Right lobe of liver (tissue), 6 donors: Measurements from ENCODE around the gene LRCH1. TPM values are rescaled to one million over a fixed set of nuclear protein-coding genes. Genes with fewer than 3 reads are reported as not detected.

Experiments used
- ATAC-seq, 4 donors: fragments of 200-7000 bp; cut with Tn5 transposase; one replicate each; pipeline ENCODE4 v1.9.1; 2020; ENCODE audit warnings: mild to moderate bottlenecking in 4 of 4, moderate library complexity in 4 of 4
- DNase-seq, 3 donors: peaks; one replicate each; pipeline ENCODE4 v3.0.0-alpha.2; 2020
- H3K27ac ChIP-seq, 3 donors: fragments of 200-600 bp; one replicate each; pipeline ENCODE4 v1.8.0; 2022
- H3K27me3 ChIP-seq, 2 donors: fragments of 200-600 bp; one replicate each; pipeline ENCODE4 v1.8.0; 2022
- H3K36me3 ChIP-seq, 4 donors: fragments of 200-600 bp; sonication (generic) in 1 of 4; one replicate each; pipeline versions ENCODE4 v1.5.1 to v1.8.0; 2017 to 2022; ENCODE audit warnings: control low read depth in 1 of 4
- H3K4me1 ChIP-seq, 4 donors: fragments of 200-600 bp; sonication (generic) in 1 of 4; one replicate each; pipeline versions ENCODE4 v1.5.1 to v1.8.0; 2017 to 2022; ENCODE audit warnings: control low read depth in 1 of 4
- H3K4me3 ChIP-seq, 3 donors: fragments of 200-600 bp; one replicate each; pipeline ENCODE4 v1.8.0; 2022
- H3K9me3 ChIP-seq, 4 donors: fragments of 200-600 bp; sonication (generic) in 1 of 4; one replicate each; pipeline versions ENCODE4 v1.5.1 to v1.8.0; 2017 to 2022; ENCODE audit warnings: control low read depth in 1 of 4
- POLR2A ChIP-seq: fragments of 450-650 bp; IDR thresholded peaks from one replicate; pipeline ENCODE4 v1.6.1; 2017; ENCODE audit warnings: antibody characterized with exemption, mild to moderate bottlenecking
- WGBS: methylation state at CpG from one replicate; pipeline ENCODE4 v1.1.6; 2018; ENCODE audit warnings: low coverage, low lambda C conversion rate; ENCODE audit not compliant: insufficient coverage; ENCODE audit errors: missing lambda C conversion rate; 5-methylcytosine and 5-hydroxymethylcytosine counted together
- intact Hi-C, 2 donors: fragments of 100-400 bp; cut with DNase I; formaldehyde crosslinking; loops; one replicate each; pipeline versions ENCODE4 v1.11.2 to v1.14.1; 2022
- total RNA-seq, 6 experiments: library from RNA; depleted of rRNA in 2 of 6; stranded (reverse); fragments of >200 nt in 2 of 6; fragmentation: NEBNext Ultra II Directional in 3 of 6; extraction: Animal tissue kit (Norgen Biotek cat#: 25700) in 3 of 6; gene quantifications; one replicate each; pipeline versions ENCODE4 v1.1.0 to v1.2.4, GENCODE V29; 2016 to 2023
- TF ChIP-seq, protein P1 (sequence below), 4 donors: fragments of 200-600 bp in 3 of 4; fragments of 450-650 bp in 1 of 4; IDR thresholded peaks; one replicate each; pipeline versions ENCODE4 v1.5.1 to v1.8.0; 2016 to 2022; ENCODE audit warnings: antibody characterized with exemption in 4 of 4, mild to moderate bottlenecking in 2 of 4
- donor health status: DM: no; HTN: yes; CAD: no.
- donor health status: DM: no; HTN: no; CAD: no.
- donor health status: DM: no; HTN: no; CAD: no.
- donor health status: DM: no; HTN: yes; CAD: no.
- donor health status: DM: no; HTN: yes; CAD: no.

Gene LRCH1
- total RNA-seq, 6 experiments from 2014 or later: 5.4 to 9.6 (median 7.7) TPM

DNA sequence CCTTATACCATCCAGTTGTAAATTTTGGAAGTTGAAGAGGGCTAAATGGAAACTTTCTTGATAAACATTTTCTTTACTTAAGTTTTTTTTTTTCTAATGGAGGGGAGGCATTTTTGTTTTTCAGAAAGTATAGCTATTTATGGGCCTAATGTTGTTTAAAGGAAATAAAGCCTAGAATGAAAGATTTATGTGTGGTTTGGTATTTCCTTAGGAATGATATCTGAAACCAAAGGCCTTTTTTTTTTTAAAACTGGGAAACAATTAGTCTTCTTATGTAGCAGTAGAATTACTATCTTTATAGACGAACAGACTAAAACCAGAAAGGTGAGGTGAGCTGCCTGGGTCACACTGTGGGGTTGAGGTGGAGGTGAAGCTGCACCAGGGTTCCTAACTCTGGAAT is 163.9 kb downstream of the LRCH1 start:
- H3K4me3 ChIP-seq: no peak overlapping the region
- ATAC-seq (peak in 2 of 4 donors; percentile 18 to 43), DNase-seq (no peak)
- intact Hi-C loops: loop anchor here in 1 of 2 donors (5.0 kb wide), 1 partner anchor 165 kb away; the partner anchor contains the start of gene LRCH1
- no peaks in the 10 kb centered on the region for H3K27me3 ChIP-seq
- TF ChIP-seq POLR2A: no peak
- TF ChIP-seq, protein P1, sequence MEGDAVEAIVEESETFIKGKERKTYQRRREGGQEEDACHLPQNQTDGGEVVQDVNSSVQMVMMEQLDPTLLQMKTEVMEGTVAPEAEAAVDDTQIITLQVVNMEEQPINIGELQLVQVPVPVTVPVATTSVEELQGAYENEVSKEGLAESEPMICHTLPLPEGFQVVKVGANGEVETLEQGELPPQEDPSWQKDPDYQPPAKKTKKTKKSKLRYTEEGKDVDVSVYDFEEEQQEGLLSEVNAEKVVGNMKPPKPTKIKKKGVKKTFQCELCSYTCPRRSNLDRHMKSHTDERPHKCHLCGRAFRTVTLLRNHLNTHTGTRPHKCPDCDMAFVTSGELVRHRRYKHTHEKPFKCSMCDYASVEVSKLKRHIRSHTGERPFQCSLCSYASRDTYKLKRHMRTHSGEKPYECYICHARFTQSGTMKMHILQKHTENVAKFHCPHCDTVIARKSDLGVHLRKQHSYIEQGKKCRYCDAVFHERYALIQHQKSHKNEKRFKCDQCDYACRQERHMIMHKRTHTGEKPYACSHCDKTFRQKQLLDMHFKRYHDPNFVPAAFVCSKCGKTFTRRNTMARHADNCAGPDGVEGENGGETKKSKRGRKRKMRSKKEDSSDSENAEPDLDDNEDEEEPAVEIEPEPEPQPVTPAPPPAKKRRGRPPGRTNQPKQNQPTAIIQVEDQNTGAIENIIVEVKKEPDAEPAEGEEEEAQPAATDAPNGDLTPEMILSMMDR (IDR thresholded peaks at IDR 0.05): no peak
- peaks cover 0 to 7% (median 0%) of the 10 kb centered on the region in 4 donors for H3K36me3 ChIP-seq
- no peaks in the 10 kb centered on the region for H3K9me3 ChIP-seq
- peaks cover 0 to 13% (median 0%) of the 10 kb centered on the region in 4 donors for H3K4me1 ChIP-seq
- 29% methylated on average over 1 of the region's 1 CpG for WGBS
- H3K27ac ChIP-seq: peak overlapping the region in 2 of 3 donors; percentile 8 to 45

DNA sequence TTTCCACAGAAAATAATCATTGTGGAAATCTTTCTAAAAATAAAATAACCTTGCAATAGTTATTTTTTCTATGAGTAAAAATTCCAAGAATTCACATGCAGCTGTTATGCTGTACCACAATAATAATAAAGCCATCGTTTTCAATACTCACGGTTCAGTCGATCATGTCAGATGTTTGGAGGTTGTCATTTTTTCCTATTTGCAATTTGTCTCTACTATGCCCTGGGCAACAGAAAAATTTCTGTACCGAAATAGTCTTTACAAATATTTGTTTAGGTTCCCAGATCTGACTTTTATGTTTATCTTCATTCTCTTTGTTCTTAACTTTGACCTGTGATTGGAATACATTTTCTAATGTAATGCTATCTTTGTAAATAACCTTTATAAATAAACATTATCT is 164.3 kb downstream of the LRCH1 start:
- no peak for DNase-seq
- Histone ChIP-seq H3K4me1 (peaks cover 0 to 13% (median 0%) of the 10 kb centered on the region in 4 donors), H3K36me3 (peaks cover 0 to 3% (median 0%) of the 10 kb centered on the region in 4 donors), H3K4me3 (no peak overlapping the region), H3K27me3 (no peaks in the 10 kb centered on the region), H3K9me3 (no peaks in the 10 kb centered on the region), H3K27ac (peak overlapping the region in 2 of 3 donors; percentile 8 to 45)
- WGBS: 22% methylated on average over 4 of the region's 4 CpGs
- peak; percentile 63 to 76 (median 71) for ATAC-seq
- intact Hi-C loops: loop anchor here in 1 of 2 donors (5.0 kb wide), 1 partner anchor 165 kb away; the partner anchor contains the start of gene LRCH1
- TF ChIP-seq POLR2A: no peak
- TF ChIP-seq, protein P1 (IDR thresholded peaks at IDR 0.05): no peak

DNA sequence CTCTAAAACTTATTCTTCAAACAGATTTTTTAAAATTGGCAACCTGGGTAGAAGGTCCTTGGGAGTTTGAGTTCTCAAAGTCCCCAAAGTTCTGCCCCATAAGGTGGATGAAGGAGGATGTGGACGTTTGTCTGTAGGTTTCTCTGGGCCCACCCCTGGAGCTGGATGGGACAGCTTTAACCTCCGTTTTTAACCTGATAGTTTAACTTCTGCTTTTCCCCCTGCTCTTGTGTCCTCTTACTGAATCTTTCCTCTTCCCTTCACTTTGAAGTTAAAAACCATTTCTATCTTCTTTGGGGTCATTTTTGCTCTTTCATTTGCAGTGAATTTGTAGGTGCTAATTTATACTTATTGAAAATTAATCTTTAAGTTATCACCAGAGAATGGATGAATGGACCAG is 164.9 kb downstream of the LRCH1 start:
- Histone ChIP-seq H3K9me3 (no peaks in the 10 kb centered on the region), H3K36me3 (no peaks in the 10 kb centered on the region), H3K4me1 (peaks cover 0 to 14% (median 0%) of the 10 kb centered on the region in 4 donors), H3K4me3 (no peak overlapping the region), H3K27ac (peak overlapping the region in 1 of 3 donors; percentile 45), H3K27me3 (no peaks in the 10 kb centered on the region)
- ATAC-seq: no peak
- no peak for TF ChIP-seq POLR2A
- TF ChIP-seq, protein P1 (IDR thresholded peaks at IDR 0.05): no peak
- DNase-seq: no peak
- 30% methylated on average over 2 of the region's 2 CpGs for WGBS
- intact Hi-C loops: loop anchor here in 1 of 2 donors (5.0 kb wide), 1 partner anchor 166 kb away; the partner anchor contains the start of gene LRCH1

DNA sequence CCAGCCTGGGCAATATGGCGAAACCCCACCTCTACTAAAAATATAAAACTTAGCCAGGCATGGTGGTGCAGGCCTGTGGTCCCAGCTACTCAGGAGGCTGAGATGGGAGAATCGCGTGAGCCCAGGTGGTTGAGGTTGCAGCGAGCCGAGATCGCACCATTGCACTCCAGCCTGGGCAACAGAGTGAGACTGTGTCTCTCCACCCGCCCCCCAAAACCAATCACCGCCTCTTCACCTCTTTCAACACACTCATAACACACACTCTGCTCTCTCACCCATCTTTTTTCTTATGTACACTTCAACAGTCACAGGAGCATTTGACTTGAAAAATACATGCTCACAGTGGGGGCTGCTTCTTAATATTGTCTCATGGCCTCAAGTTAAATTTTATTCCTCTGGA is 167.2 kb downstream of the LRCH1 start:
- TF ChIP-seq, protein P1 (IDR thresholded peaks at IDR 0.05): no peak
- no peak for TF ChIP-seq POLR2A
- Histone ChIP-seq H3K4me1 (peaks cover 0 to 17% (median 0%) of the 10 kb centered on the region in 4 donors), H3K9me3 (no peaks in the 10 kb centered on the region), H3K36me3 (peaks cover 0 to 17% (median 6%) of the 10 kb centered on the region in 4 donors), H3K27ac (no peak overlapping the region), H3K27me3 (no peaks in the 10 kb centered on the region), H3K4me3 (no peak overlapping the region)
- WGBS: 79% methylated on average over 4 of the region's 8 CpGs
- intact Hi-C loops: loop anchor here in 1 of 2 donors (10.0 kb wide), 1 partner anchor 225 kb away; no protein-coding TSS in a partner anchor
- ATAC-seq (no peak), DNase-seq (no peak)
